Activated CD8-positive, alpha-beta memory T cell treated with anti-CD3 and anti-CD28 coated beads, Interleukin-2, amount 50 U/mL, for 1 hour (primary cell): ENCODE results near the gene FAAH.

Experiments used
- DNase-seq: peaks from one replicate; pipeline ENCODE4 v3.0.0-alpha.2; 2020; ENCODE audit errors: extremely low read depth

Gene FAAH

DNA sequence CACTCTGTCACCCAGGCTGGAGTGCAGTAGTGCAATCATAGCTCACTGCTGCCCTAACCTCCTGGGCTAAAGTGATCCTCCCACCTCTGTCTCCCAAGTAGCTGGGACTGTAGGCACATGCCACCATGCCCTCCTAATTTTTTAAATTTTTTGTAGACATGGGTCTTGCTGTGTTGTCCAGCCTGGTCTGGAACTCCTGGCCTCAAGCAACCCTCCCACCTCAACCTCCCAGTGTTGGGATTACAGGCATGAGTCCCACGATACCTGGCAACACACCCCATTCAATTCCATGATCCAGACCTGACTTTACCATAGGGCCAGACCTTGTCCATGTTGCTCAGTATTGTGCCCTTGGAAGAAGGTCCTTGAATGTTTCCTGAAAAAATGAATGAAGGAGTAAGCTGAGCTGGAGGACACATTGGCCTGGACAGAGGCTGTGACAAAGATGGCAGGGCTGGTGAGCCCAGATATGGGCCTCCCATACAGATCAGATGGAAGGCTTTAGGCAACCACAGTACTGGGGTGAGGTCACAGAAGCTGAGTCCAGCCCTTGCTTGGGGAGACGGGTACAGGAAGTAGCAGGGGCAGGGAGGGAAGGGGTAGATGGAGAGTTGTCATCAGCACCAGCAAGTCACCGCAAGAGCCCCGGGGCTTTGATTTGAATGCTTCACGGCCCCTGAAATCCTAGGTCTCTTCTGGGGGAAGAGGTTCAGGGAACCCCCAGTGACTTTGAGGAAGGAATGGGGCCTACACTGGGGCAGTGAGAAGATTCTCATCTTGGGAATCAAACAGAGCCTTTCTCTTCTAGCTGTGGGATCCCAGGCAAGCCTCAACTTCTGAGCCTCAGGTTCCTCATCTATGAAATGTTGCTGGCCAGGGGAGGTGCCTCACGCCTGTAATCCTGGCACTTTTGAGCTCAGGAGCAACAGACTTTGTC, 55.4 kb downstream of the FAAH start:
- DNase-seq = no peak

DNA sequence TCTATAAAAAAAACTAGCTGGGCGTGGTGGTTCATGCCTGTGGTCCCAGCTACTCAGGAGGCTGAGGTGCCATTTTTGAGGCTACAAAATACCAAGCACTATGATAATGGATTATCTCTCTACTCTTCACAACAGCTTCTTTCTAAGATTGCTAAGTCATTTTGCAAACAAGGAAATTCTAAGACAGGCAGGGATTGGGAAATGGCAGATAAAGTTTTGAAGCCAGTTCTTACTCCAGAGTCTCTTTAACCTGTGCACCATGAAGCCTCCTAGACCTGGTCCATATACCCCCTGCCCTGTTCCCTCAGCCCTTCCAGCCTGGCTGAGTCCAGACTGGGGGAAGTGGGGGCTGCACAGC, 56.0 kb downstream of the FAAH start:
- DNase-seq = no peak

DNA sequence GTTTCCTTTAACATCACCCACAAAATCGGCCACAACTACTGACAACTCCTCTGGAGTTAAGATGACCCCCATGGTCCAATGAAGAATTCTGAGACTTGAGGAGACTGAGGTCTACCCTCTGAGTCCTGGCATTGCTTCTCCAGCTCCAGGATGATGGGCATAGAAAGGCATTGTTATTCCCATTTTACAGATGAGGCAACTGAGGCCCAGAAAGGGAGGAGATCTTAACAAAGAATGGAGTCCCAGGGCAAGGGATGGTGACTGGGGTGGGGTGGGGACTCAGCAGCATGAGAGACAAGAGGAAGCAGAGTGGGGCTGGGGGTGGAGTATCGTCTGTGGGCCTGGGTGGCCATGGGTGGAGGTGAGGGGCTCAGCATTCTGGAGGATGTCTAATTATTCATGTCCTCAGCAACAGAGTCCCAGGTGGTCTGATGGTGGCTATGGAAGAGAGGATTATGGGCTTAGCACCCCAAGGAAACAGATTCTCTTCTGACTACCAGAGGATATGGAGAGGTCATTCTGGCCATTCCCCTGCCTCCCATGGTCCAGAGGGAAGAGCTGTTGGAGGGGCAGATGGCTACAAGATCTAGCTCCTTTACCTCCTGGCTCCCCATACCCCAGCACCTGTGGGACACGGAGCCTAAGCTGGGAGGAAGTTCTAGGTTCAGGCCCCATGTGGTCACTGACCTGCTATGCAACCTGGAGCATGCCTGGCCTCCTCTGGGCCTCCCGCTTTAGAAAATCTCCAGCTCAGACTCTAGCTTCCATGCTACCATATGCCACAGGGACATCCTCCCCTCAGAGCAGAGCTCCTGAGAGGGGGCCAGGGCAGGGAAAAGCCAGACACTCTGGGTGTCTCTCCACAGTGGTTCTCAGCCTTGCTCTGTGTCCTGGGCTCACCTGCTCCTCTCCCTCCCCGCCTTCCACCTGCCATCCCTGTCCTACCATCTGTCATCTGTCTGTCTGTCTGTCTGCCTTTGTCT, 58.1 kb downstream of the FAAH start:
- no peak for DNase-seq

DNA sequence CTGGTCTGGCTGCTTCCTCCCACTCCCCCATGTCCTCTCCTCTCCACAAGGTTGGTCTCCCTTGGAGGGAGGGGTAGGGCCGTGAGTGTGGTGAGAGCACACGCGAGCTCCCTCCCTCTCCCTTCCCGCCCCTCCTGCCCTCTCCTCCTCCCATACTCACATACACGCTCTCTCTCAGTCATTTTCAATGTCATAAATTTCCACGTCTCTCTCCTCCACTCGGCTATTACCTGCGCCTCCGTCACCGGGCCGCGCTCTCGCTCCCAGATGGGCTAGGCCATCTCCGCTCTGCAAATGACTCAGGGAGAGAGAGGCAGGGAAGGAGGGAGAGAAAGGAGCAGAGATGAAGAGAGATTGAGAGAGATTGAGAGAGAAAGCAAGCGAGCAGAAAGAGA, 58.8 kb downstream of the FAAH start:
- DNase-seq = no peak

DNA sequence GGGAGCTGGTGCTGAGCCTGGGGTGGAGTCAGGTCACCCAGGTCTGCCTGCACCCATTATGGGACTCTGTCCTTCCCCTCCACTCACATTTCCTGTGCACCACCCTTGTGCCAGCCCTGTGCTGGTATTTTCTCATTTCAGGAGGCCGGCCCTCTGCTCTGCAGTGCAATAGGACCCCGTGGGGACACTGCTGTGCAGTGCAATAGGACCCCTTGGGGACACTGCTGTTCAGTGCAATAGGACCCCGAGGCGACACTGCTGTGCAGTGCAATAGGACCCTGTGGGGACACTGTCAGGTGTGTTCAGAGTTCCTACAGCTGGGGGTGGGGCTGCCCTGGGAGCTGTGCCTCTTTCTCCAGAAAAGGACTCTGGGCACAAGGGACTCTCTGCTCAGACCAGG, 59.3 kb downstream of the FAAH start:
- no peak for DNase-seq

DNA sequence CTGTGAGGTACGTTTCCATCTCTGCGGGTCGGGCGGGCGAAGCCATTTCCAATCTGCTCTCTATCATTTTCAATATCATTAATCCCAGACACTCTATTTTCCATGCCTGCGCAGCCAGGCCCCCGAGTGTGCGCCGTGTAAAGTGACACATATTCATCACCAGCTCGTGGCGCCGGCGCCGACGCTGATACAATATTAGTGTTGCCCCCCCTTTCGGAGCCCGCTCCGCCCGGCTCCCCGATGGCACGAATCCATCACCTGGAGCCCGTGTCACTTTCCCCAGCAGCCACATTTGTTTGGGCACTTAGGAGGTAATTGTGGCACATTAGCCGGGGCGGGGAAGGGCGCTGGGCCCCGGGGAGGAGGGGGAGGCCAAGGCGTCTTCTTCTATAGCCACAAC, 61.8 kb downstream of the FAAH start:
- no peak for DNase-seq

DNA sequence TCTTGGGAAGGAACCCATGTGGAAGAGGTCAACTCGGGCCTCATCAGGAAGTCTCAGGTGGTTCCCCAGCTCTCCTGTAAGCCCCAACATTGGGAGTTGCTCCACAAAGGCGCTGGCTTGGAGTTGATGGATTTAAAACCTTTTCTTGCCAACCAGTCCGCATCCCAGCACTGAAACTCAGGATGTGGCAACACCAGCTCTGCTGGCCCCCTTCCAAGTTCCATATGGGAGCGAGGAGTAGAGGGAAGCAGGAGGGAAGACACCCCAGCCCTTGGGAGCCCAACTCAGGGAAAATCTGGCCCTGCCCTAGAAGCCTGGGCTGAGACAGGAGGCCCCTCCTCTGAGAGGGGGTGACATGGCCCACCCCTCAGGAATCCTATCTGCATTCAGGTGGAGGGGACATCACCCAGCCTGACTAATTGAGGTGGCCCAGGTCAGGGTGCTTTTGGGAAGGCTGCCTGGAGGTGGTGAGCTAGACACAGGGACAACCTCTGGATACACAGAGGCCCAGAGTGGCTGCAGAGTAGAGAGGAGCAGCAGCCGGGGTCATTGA, 62.4 kb downstream of the FAAH start:
- DNase-seq = no peak

DNA sequence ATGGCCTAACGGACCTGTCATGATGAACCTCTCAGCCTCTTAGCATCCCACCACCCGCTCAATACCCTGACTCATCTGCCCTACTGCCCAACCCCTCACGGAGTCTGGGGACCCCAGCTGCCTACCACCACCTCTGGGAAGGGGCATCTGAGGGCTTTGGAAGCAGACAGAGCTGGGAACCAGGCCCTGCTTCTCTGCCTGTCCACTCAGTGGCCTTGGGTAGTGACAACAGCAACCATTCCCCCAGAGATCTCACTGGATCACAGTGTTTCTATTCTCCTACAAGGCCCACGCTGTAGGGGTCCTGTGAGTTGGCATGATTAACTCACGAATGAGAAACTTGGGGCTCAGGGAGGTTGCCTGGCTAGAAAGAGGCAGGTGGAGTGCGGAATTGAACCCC, 63.1 kb downstream of the FAAH start:
- no peak for DNase-seq

DNA sequence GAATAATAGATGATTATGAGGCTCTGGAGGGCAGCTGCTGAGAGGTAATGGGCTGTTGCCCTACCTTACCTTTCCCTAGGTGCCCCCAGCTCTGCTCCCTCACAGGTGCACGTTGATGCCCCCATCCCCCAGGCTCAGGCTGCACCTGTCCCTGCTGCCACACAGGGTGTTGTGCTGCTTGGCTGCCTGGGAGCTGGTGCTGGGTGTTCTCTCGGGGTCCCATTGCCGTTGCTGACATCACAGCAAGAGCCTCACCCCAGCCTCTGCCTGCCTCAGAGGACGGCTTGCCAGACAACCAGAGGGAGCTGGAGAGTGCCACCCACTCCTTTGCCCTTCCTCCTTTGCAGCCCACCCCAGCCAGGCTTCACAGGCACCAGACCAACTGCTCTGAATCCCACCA, 64.1 kb downstream of the FAAH start:
- DNase-seq = no peak

DNA sequence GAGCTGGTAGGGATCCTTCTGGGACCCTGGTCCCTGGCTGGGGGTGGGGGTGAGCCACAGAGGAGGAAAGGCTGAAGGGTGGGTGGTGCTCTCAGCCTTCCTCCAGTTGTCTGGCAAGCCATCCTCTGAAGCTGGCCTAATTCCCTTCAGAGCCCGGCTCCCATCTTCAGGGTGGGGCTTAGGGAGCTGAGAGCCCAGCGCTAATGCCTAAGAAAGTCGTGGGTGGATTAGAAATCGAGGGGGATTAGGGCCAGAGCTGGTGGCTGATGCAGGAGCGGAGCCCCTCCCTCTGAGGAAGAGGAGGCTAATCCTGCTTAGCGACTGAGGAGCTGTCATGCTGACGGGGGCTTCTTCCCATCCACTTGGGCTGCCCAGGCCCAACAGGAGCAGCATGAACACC, 64.7 kb downstream of the FAAH start:
- DNase-seq = no peak

DNA sequence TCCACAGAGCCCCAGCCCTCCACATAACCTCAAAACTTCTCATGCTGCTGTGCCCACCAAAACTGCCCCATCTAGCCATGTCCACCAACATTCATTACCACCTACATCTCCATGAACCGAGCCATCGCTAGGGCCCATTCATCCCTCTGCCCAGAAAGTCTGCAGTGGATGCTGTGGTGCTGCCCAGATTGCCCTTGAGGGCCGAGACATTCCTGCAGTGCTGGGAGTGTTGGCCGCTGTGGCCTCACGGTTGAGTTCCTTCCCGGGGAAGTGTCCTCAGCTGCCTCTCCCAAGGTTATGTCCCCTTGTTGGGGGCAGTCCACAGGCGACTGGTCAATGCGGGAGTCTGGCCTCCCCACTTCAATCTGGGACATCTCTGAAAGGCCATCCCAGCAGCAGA, 65.2 kb downstream of the FAAH start:
- DNase-seq = no peak

DNA sequence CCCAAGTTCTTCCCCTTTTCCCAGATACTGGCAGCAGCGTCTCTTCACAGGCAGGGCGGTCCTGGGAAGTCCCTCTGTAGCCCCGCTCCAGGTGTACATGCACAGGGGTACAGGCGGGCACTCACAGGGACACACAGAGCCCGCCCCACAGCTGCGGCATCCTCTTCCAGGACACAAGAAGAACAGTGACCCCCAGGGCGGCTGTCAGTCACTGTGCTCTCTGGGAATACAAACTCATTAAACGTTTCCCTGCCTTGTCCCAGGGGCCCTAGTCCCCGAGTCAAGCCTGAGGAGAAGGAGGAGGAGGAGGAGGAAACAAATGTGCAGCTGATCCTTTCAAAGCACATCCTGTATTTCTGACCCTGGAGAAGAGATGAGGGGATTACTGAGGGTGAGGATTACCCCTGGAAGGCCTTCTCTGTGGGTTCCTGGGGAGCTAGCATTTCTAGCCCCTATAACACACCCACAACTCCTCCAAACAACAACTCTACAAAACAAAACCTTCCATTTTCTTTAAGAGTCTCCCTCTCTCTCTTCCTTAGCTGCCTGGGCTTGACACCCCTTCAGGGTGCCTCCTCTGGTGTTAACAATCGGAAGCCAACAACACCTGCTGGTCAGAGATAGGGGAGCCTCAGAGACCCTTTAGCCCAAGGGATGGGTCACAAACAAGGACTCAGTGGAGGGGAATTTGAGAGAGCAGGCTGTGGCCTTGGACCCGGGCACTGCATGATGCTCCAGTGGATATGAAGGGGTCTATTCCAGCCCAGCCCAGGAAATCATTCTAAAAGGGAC, 67.1 kb downstream of the FAAH start:
- no peak for DNase-seq

DNA sequence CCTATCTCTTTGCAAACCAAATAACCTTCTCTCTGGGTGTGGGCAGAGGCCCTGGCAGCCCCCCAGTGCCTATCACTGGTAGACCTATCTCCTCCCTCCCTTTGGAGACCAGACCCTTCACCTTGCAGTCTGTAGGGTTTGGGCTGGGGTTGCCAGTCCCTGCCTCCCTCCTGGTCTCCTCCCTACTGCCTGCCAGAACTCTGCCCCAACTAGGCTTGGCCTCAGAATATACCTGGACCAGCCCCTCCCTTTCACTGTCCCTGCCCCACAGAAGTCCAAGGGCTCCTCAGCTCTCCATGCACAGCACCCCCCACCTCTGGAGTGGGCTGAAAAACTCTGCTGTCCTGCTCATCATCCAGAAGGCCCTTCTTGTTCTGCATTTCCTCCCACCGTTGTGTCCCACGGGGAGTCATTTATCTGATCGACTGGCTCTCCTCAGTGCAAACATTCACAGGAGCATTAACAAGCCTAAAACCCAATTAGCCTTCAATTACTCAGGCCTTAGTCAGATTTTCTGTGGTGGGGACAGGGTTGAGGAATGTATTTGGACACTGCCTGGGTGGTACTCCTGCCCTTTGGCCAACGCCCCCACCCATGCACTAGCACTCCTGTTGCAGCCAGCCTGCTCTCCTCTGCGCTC, 67.8 kb downstream of the FAAH start:
- no peak for DNase-seq
